A673 (cell line): Measurements from ENCODE around the gene THAP4. TPM values are rescaled to one million over a fixed set of nuclear protein-coding genes. Genes with fewer than 3 reads are reported as not detected.

Experiments used
- BruUV-seq: library from RNA; stranded (reverse); fragments of 400-500 nt; replicated peaks from 2 replicates; lab custom pipeline; 2021; lab: Mats Ljungman, UMichigan
- CTCF ChIA-PET: fragments of 300-600 bp; sonication (Branson Sonifier 250); formaldehyde crosslinking; loops from one replicate; lab custom pipeline; 2022; ENCODE audit warnings: antibody characterized with exemption; lab: Charles Lee
- POLR2A ChIA-PET: fragments of 300-600 bp; sonication (Branson Sonifier 250); formaldehyde crosslinking; loops from one replicate; lab custom pipeline; 2022; ENCODE audit warnings: antibody characterized with exemption; ENCODE audit not compliant: low non-redundant PET; lab: Charles Lee
- DNase-seq: peaks from one replicate; pipeline ENCODE4 v3.0.0-alpha.2; 2015; ENCODE audit warnings: low spot score
- H3K27ac ChIP-seq: fragments of 200-600 bp; sonication (generic); 2 replicates; pipeline ENCODE4 v1.5.1; 2016; ENCODE audit warnings: mixed run types, low read depth, mild to moderate bottlenecking, mixed read lengths, antibody characterized with exemption, low read length; ENCODE audit not compliant: poor library complexity, severe bottlenecking
- H3K27me3 ChIP-seq: fragments of 200-600 bp; sonication (generic); replicated peaks from 2 replicates; pipeline ENCODE4 v1.6.1; 2017; ENCODE audit warnings: mixed run types, low read depth, mild to moderate bottlenecking, mixed read lengths, antibody characterized with exemption, low read length; ENCODE audit not compliant: insufficient read depth, poor library complexity
- H3K36me3 ChIP-seq: fragments of 200-600 bp; sonication (generic); 2 replicates; pipeline ENCODE4 v1.6.1; 2016; ENCODE audit warnings: mixed run types, mild to moderate bottlenecking, mixed read lengths, antibody characterized with exemption, low read length; ENCODE audit not compliant: insufficient read depth, poor library complexity, severe bottlenecking
- H3K4me1 ChIP-seq: fragments of 200-600 bp; sonication (generic); 2 replicates; pipeline ENCODE4 v1.6.1; 2017; ENCODE audit warnings: mixed run types, mild to moderate bottlenecking, mixed read lengths, antibody characterized with exemption, low read length; ENCODE audit not compliant: insufficient read depth, poor library complexity, severe bottlenecking
- H3K4me3 ChIP-seq: fragments of 200-600 bp; sonication (generic); 2 replicates; pipeline ENCODE4 v1.5.1; 2016; ENCODE audit warnings: low read depth, mixed run types, mild to moderate bottlenecking, mixed read lengths, low read length; ENCODE audit not compliant: poor library complexity, severe bottlenecking
- H3K9me3 ChIP-seq: fragments of 200-600 bp; sonication (generic); 2 replicates; pipeline ENCODE4 v1.6.1; 2016; ENCODE audit warnings: mixed run types, low read depth, mild to moderate bottlenecking, mixed read lengths, antibody characterized with exemption, low read length; ENCODE audit not compliant: poor library complexity, severe bottlenecking
- CTCF ChIP-seq: fragments of 300-800, 200-600 bp; sonication (generic); conservative IDR thresholded peaks from 2 replicates; pipeline ENCODE4 v1.5.1; 2017; ENCODE audit warnings: low read depth, mild to moderate bottlenecking, antibody characterized with exemption, low read length, moderate library complexity, mixed read lengths
- EZH2 ChIP-seq: fragments of 200-600 bp; sonication (generic); IDR thresholded peaks from 2 replicates; pipeline ENCODE4 v1.6.1; 2017; ENCODE audit warnings: borderline replicate concordance, low read depth, mild to moderate bottlenecking, mixed read lengths, antibody characterized with exemption, low read length; ENCODE audit not compliant: poor library complexity, severe bottlenecking
- intact Hi-C: fragments of 100-400 bp; cut with micrococcal nuclease; formaldehyde crosslinking; loops from one replicate; pipeline ENCODE4 v1.10.0; 2022; ENCODE audit not compliant: unreplicated experiment
- total RNA-seq: library from RNA; stranded (reverse); gene quantifications from 2 replicates; pipeline ENCODE4 v1.2.3, GENCODE V29; 2021

Gene THAP4
- total RNA-seq, 1 experiment from 2014 or later, result 82.0 TPM

DNA sequence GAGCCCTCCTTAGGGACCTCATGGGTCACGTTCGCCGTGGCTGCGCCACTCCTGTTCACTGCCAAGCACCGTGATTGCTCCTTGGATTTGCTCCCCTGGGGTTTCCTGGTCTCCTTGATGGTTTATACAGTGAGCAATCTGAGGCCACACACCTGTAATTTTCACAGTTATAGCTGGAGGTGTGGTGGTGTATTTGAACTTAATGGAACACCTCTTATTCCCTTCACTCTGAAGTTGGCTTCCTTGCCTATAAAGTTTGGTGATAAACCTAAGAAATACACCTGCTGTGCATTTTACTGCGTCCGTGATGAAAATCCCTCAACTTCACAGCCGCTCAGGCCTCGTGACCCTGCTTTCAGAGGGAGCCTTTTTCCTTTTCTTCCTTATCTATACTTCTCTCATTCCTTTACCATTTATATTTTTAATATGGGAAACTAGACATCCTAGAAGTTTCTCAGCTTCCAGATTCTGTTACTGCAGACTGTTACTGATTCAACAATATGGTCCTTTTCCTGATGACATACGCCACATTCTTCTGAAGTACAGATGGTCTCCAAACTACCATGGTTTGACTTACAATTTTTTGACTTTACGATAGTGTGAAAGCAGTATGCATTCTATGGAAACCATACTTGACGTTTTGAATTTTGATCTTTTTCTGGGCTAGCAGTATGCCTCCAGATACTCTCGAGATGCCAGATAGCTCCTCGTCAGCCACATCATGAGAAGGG is 9.1 kb upstream of the THAP4 start:
- Histone ChIP-seq H3K9me3 (no peaks in the 10 kb centered on the region), H3K4me3 (no peak overlapping the region), H3K27me3 (no peaks in the 10 kb centered on the region), H3K27ac (no peak overlapping the region), H3K4me1 (no peaks in the 10 kb centered on the region), H3K36me3 (peaks cover 2% of the 10 kb centered on the region)
- DNase-seq, result no peak
- no TSS peak for BruUV-seq
- intact Hi-C loops, result no loop called here
- TF ChIP-seq CTCF (no peak), EZH2 (no peak)
- POLR2A ChIA-PET, result no interaction called here
- CTCF ChIA-PET, result no interaction called here

DNA sequence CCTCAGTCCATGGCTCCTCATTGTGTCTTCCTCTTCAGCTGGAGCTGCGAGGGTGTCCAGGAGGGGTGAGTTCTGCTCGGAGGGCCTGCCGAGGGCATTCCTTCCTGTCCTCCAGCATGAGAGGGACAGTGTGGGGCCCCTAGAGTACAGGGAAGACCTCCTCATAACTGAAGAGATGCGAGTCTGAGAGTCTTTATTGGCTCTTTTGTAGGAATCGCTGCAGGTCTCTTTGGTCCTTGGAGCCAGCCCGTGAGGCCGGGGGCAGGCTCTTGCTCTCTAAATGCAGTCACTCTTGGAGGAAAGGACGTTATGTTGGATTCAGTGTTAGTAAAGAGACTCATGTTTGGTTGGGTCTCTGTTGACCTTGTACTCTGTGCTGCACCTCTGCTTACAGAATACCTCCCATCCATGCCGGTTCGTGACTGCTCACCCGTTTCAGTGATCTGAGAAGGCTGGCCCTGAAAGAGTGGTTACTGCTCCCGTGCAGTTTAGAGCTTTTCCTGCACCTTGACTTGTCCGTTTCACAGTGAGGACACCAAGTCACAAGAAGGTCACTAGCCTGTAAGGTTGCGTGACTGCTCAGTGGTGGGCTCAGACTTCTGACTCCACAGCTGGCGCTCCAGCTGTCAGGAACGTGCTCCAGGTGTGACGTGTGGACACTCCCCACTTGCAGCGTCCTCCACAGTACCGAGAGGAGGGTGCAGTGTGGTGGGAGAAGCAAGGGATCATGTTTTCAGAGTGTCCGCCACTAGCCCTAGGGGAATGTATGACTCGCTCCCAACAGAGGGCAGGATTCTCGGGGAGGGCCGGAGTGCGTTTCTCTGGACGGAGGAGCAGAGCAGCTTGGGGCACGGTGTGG is 8.3 kb upstream of the THAP4 start:
- Histone ChIP-seq H3K4me3 (no peak overlapping the region), H3K36me3 (no peaks in the 10 kb centered on the region), H3K27ac (no peak overlapping the region), H3K27me3 (no peaks in the 10 kb centered on the region), H3K9me3 (no peaks in the 10 kb centered on the region), H3K4me1 (no peaks in the 10 kb centered on the region)
- intact Hi-C loops, result no loop called here
- BruUV-seq, result no TSS peak
- ChIA-PET CTCF (no interaction called here), POLR2A (no interaction called here)
- TF ChIP-seq EZH2 (no peak), CTCF (no peak)
- DNase-seq, result no peak

- POLR2A ChIA-PET, result interaction anchor here (0.7 kb wide), 1 partner anchor 20 kb away, joined by 9 read pairs; no protein-coding TSS in a partner anchor
- CTCF ChIA-PET, result no interaction called here
- no TSS peak for BruUV-seq
- Histone ChIP-seq H3K36me3 (peaks cover 10% of the 10 kb centered on the region), H3K27me3 (no peaks in the 10 kb centered on the region), H3K4me3 (no peak overlapping the region), H3K4me1 (peaks cover 5% of the 10 kb centered on the region), H3K27ac (no peak overlapping the region), H3K9me3 (no peaks in the 10 kb centered on the region)
- intact Hi-C loops, result no loop called here
- no peak for DNase-seq
- TF ChIP-seq EZH2 (no peak), CTCF (no peak)
These were observed 4.7 kb upstream of the THAP4 start for GRCh38 chr2:241641631-241642030.
